CD4-positive, alpha-beta T cell (primary cell): ENCODE data around the gene PLCB1. TPM values are rescaled to one million over a fixed set of nuclear protein-coding genes. Genes with fewer than 3 reads are reported as not detected.

ENCODE experiments used
- ATAC-seq: fragments of 200-7000 bp; cut with Tn5 transposase; one replicate; pipeline ENCODE4 v1.10.0; 2022; ENCODE audit warnings: mild to moderate bottlenecking; ENCODE audit not compliant: poor library complexity
- CTCF ChIA-PET: fragments of 350-600 bp; sonication (Branson Sonifier 250); formaldehyde crosslinking; loops from one replicate; lab custom pipeline; 2021; ENCODE audit warnings: antibody characterized with exemption, inconsistent platforms; lab: Charles Lee
- POLR2A ChIA-PET: fragments of 350-600 bp; sonication (Branson Sonifier 250); formaldehyde crosslinking; loops from one replicate; lab custom pipeline; 2021; ENCODE audit warnings: antibody characterized with exemption, inconsistent platforms; lab: Charles Lee
- DNase-seq, 14 experiments: peaks; one replicate each; pipeline ENCODE4 v3.0.0-alpha.2; 2013 to 2020; ENCODE audit warnings: mixed read lengths in 2 of 14
- H3K27ac ChIP-seq, 2 donors: one replicate each; pipeline versions ENCODE4 v1.5.1 to v1.7.0; 2013; ENCODE audit warnings: low read length in 2 of 2, low read depth in 1 of 2, mild to moderate bottlenecking in 1 of 2
- H3K27me3 ChIP-seq, 2 experiments: 1 replicate in 1 of 2; 2 replicates in 1 of 2; pipeline versions ENCODE4 v1.6.1 to v1.7.0; 2013; ENCODE audit warnings: low read length in 2 of 2, control low read depth in 1 of 2, mild to moderate bottlenecking in 1 of 2, moderate library complexity in 1 of 2; ENCODE audit not compliant: insufficient read depth in 2 of 2, control insufficient read depth in 1 of 2
- H3K36me3 ChIP-seq: one replicate; pipeline ENCODE4 v1.6.1; 2013; ENCODE audit warnings: low read length, control low read depth; ENCODE audit not compliant: insufficient read depth
- H3K4me1 ChIP-seq: one replicate; pipeline ENCODE4 v1.6.1; 2013; ENCODE audit warnings: low read length, control low read depth; ENCODE audit not compliant: insufficient read depth
- H3K4me3 ChIP-seq: one replicate; pipeline ENCODE4 v1.5.1; 2013; ENCODE audit warnings: mild to moderate bottlenecking, low read length, moderate library complexity
- H3K9me3 ChIP-seq, 2 experiments: 1 replicate in 1 of 2; 2 replicates in 1 of 2; pipeline versions ENCODE4 v1.6.1 to v1.7.0; 2013; ENCODE audit warnings: low read length in 2 of 2, mild to moderate bottlenecking in 2 of 2, control low read depth in 1 of 2, moderate library complexity in 1 of 2; ENCODE audit not compliant: control insufficient read depth in 1 of 2, insufficient read depth in 1 of 2
- H3K27ac Mint-ChIP-seq: one replicate; pipeline ENCODE4 v1.8.0; 2020; ENCODE audit warnings: mixed read lengths
- H3K27me3 Mint-ChIP-seq: one replicate; pipeline ENCODE4 v1.8.0; 2021; ENCODE audit warnings: mixed read lengths
- H3K36me3 Mint-ChIP-seq: one replicate; pipeline ENCODE4 v1.8.0; 2021; ENCODE audit warnings: low read depth, mixed read lengths
- H3K4me1 Mint-ChIP-seq: one replicate; pipeline ENCODE4 v1.8.0; 2021; ENCODE audit warnings: low read depth, mixed read lengths
- H3K4me3 Mint-ChIP-seq: one replicate; pipeline ENCODE4 v1.8.0; 2020; ENCODE audit warnings: mild to moderate bottlenecking, mixed read lengths
- H3K9me3 Mint-ChIP-seq: one replicate; pipeline ENCODE4 v1.8.0; 2020; ENCODE audit warnings: mixed read lengths
- intact Hi-C, 2 experiments: fragments of 100-400 bp; cut with DNase I in 1 of 2; cut with micrococcal nuclease in 1 of 2; formaldehyde crosslinking; loops; one replicate each; pipeline versions ENCODE4 v1.15.1 to v1.9.0; 2023 to 2025; cut with DNase I, micrococcal nuclease
- total RNA-seq, 174 experiments: library from RNA in 2 of 174; stranded (reverse) in 2 of 174; gene quantifications; one replicate each; pipeline ENCODE4 v1.2.3 and lab custom pipeline; 2021 to 2026
- TF ChIP-seq, protein P1 (sequence below): fragments of 200-600 bp; IDR thresholded peaks from one replicate; pipeline ENCODE4 v1.8.0; 2022; ENCODE audit warnings: antibody characterized with exemption, mild to moderate bottlenecking

Gene PLCB1
- total RNA-seq, 2 experiments from 2014 or later = 3.8 to 5.6 TPM

DNA sequence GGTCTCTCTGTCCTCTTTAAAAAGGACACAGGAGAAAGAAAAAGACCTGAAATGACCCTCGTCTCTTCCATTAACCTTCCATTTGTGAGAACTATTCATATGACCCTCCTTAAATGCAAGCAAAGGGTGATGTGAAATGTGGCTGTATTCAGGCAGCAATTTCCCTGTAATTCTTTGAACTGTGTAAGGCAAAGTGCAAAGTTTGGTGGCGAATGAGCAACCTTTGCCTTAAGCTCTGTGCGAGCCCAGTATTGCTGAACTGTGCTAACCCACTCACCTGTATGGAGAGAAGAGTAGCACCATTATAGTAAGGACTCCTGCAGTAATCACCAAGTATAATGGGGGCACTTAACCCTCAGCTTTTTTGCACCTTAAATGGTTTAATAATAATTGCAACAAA is 223.4 kb downstream of the PLCB1 start:
- ChIA-PET POLR2A (no interaction called here), CTCF (no interaction called here)
- TF ChIP-seq, protein P1, sequence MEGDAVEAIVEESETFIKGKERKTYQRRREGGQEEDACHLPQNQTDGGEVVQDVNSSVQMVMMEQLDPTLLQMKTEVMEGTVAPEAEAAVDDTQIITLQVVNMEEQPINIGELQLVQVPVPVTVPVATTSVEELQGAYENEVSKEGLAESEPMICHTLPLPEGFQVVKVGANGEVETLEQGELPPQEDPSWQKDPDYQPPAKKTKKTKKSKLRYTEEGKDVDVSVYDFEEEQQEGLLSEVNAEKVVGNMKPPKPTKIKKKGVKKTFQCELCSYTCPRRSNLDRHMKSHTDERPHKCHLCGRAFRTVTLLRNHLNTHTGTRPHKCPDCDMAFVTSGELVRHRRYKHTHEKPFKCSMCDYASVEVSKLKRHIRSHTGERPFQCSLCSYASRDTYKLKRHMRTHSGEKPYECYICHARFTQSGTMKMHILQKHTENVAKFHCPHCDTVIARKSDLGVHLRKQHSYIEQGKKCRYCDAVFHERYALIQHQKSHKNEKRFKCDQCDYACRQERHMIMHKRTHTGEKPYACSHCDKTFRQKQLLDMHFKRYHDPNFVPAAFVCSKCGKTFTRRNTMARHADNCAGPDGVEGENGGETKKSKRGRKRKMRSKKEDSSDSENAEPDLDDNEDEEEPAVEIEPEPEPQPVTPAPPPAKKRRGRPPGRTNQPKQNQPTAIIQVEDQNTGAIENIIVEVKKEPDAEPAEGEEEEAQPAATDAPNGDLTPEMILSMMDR = no peak
- no peaks in the 10 kb centered on the region for H3K4me1 Mint-ChIP-seq
- H3K27ac Mint-ChIP-seq = no peak overlapping the region
- no peaks in the 10 kb centered on the region for H3K36me3 Mint-ChIP-seq
- no peaks in the 10 kb centered on the region for H3K9me3 ChIP-seq
- no peaks in the 10 kb centered on the region for H3K27me3 ChIP-seq
- H3K27me3 Mint-ChIP-seq = no peaks in the 10 kb centered on the region
- intact Hi-C loops = no loop called here
- no peaks in the 10 kb centered on the region for H3K36me3 ChIP-seq
- no peak overlapping the region for H3K4me3 Mint-ChIP-seq
- no peak overlapping the region for H3K4me3 ChIP-seq
- ATAC-seq (no peak), DNase-seq (no peak)
- H3K27ac ChIP-seq = no peak overlapping the region
- H3K4me1 ChIP-seq = no peaks in the 10 kb centered on the region
- no peaks in the 10 kb centered on the region for H3K9me3 Mint-ChIP-seq

DNA sequence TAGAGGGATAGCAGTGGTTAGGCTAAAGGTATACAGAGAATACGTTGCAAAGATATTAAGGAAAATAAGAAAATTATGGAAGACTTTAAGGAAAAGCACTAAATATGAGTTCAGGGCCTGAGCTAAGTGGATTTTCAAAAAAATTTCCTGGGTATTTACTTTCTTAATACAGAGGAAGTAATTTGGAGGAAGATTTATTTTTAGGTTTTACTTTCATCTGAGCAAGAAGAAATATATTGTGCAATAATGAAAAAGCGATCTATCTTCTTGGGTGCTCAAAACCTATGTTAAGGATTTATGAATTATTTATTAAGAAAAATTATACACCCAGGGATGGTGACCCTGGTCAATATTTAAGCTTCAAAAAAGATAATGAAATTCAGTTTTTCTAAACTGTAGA is 224.7 kb downstream of the PLCB1 start:
- ATAC-seq (no peak), DNase-seq (no peak)
- H3K9me3 ChIP-seq = no peaks in the 10 kb centered on the region
- Mint-ChIP-seq H3K36me3 (no peaks in the 10 kb centered on the region), H3K4me3 (no peak overlapping the region), H3K4me1 (no peaks in the 10 kb centered on the region), H3K27ac (no peak overlapping the region), H3K9me3 (no peaks in the 10 kb centered on the region), H3K27me3 (no peaks in the 10 kb centered on the region)
- no peaks in the 10 kb centered on the region for H3K36me3 ChIP-seq
- no peaks in the 10 kb centered on the region for H3K4me1 ChIP-seq
- H3K27me3 ChIP-seq = no peaks in the 10 kb centered on the region
- POLR2A ChIA-PET = no interaction called here
- no peak overlapping the region for H3K27ac ChIP-seq
- TF ChIP-seq, protein P1 = no peak
- intact Hi-C loops = no loop called here
- no peak overlapping the region for H3K4me3 ChIP-seq
- CTCF ChIA-PET = interaction anchor here (0.8 to 1.0 kb wide), 2 partner anchors 15 to 23 kb away, joined by 3 to 4 read pairs; no protein-coding TSS in a partner anchor

DNA sequence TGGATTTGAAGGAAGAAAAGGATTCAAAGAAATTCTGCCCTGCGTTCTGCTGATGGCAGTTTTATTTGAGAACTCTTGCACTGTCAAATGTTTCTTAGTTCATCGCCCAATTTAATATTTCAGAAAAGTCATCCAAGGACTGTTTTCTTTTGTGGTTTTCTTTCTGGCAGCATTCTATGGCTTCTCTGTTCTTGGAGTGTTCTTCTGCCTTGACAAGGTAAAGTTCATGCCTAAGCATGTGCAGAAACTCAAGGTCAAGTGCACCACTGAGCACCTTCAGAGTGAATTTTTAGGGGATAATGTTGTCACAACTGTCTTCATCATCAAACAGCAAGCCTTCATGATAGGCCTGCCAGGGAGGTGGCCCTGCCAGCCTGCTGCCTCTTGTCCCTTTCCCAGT is 225.6 kb downstream of the PLCB1 start:
- ATAC-seq (no peak), DNase-seq (no peak)
- H3K4me3 ChIP-seq = no peak overlapping the region
- no peak overlapping the region for H3K27ac ChIP-seq
- intact Hi-C loops = no loop called here
- CTCF ChIA-PET = no interaction called here
- H3K36me3 ChIP-seq = no peaks in the 10 kb centered on the region
- Mint-ChIP-seq H3K9me3 (no peaks in the 10 kb centered on the region), H3K4me1 (no peaks in the 10 kb centered on the region), H3K4me3 (no peak overlapping the region), H3K27me3 (no peaks in the 10 kb centered on the region), H3K36me3 (no peaks in the 10 kb centered on the region), H3K27ac (no peak overlapping the region)
- TF ChIP-seq, protein P1 = no peak
- no peaks in the 10 kb centered on the region for H3K4me1 ChIP-seq
- H3K9me3 ChIP-seq = no peaks in the 10 kb centered on the region
- H3K27me3 ChIP-seq = no peaks in the 10 kb centered on the region
- POLR2A ChIA-PET = no interaction called here
